Measurements from ENCODE around the gene PDPK1. TPM values are rescaled to one million over a fixed set of nuclear protein-coding genes. Genes with fewer than 3 reads are reported as not detected.
A peak's percentile ranks its signal among the peaks of the same experiment; 100 is the strongest.

PDPK1 gene
- total and polyA plus RNA-seq, 12 donors, result 23.9 to 69.7 (median 41.0) TPM

DNA sequence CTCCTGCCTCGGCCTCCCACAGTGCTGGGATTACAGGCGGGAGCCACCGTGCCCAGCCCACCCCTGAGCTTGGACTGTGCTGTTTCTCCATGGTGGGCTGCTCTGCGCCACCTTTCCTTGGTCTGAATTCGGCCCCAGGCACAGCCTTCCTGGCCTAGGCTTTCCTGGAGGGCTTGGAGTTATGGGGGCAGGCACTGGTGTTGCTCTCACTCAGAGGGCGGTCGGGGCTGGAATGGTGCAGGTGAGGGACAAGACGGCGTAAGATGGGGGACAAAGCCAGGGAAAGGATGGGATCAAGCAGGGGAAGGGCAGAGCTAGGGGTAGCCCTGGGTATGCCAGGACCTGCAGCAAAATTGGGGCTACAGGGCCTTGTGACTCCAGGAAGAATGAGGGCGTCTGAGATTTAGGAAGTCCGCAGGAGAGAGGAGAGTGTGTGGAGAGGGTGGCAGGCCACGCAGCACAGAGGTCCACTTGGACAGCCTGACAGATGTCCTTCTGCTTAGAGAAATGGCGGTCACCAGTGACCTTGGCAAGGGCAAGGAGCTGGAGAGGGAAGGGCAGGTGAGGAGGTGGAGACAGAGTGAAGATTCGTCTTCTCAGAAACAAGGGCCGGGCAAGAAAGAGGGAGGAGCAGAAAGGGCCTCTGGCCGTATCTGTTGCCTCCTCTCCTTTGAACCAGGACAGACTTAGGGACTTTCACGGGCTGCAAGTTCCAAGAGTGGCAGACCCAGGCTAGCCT is 25.7 kb upstream of the PDPK1 start:
- H3K36me3 ChIP-seq (replicated peaks in 1 of 2), result no peaks in the 10 kb centered on the region
- peak overlapping the region in 2 of 5 donors; percentile 99 to 100 for H3K27ac ChIP-seq
- TF ChIP-seq, protein P1, sequence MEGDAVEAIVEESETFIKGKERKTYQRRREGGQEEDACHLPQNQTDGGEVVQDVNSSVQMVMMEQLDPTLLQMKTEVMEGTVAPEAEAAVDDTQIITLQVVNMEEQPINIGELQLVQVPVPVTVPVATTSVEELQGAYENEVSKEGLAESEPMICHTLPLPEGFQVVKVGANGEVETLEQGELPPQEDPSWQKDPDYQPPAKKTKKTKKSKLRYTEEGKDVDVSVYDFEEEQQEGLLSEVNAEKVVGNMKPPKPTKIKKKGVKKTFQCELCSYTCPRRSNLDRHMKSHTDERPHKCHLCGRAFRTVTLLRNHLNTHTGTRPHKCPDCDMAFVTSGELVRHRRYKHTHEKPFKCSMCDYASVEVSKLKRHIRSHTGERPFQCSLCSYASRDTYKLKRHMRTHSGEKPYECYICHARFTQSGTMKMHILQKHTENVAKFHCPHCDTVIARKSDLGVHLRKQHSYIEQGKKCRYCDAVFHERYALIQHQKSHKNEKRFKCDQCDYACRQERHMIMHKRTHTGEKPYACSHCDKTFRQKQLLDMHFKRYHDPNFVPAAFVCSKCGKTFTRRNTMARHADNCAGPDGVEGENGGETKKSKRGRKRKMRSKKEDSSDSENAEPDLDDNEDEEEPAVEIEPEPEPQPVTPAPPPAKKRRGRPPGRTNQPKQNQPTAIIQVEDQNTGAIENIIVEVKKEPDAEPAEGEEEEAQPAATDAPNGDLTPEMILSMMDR (IDR thresholded peaks at IDR 0.05), result no peak
- TF ChIP-seq POLR2A (IDR thresholded peaks at IDR 0.05), result no peak
- peak in 1 of 7 donors; percentile 22 for DNase-seq
- WGBS, 4 donors, result 82 to 90% (median 86%) methylated on average over 13 to 17 of the region's 17 CpGs
- H3K27me3 ChIP-seq, result no peaks in the 10 kb centered on the region
- H3K4me3 ChIP-seq, result no peak overlapping the region
- intact Hi-C loops (cut with DNase I), result no loop called here
- H3K4me1 ChIP-seq (replicated peaks in 1 of 2), result peaks cover 23 to 41% of the 10 kb centered on the region in 2 donors
- no peaks in the 10 kb centered on the region for H3K9me3 ChIP-seq (replicated peaks in 1 of 3)

DNA sequence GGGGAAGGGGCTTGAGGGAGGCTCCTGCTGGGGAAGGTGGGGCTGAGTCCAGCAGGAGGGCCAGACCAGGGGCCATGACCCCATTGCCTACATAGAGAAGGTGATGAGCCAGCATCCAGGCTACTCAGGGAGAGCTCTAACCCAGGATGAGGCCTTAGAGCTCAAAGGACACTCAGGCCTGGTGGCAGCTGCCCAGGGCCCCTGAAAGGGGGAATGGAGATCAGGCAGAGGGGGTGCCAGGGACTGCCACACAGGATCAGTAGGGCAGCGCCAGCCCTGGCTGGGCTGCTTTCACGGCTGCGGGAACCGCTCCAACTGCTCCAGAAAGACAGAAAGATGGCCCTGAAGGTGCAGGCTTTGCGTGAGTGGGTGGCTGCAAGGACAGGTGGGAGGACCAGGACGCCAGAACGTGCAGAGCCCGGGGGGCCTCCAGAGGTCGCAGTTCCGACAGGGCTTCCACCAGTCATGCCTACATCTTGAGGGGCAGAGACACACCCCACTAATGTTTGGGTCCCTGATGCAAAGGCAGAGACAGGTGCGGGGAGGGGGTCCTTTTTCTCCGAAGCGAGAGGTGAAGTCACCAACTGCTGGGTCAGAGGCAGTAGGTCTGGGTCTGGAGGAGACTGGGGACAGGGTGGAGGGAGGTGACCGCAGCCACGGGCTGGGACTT is 25.0 kb upstream of the PDPK1 start:
- 21 to 34% (median 24%) methylated on average over 7 to 15 of the region's 15 CpGs for WGBS, 4 donors
- H3K4me1 ChIP-seq (replicated peaks in 1 of 2), result peaks cover 29 to 46% of the 10 kb centered on the region in 2 donors
- intact Hi-C loops (cut with DNase I), result no loop called here

GRCh38 chr16:2513405-2514332 is 24.2 kb upstream of the PDPK1 start, which contains the start of gene ATP6V0C:
ATP6V0C (plus strand) TSS chr16:2513952; CDS start chr16:2514104, 152 bp downstream.
- no peaks in the 10 kb centered on the region for H3K36me3 ChIP-seq (replicated peaks in 1 of 2)
- peak within 1 kb of the TSS; percentile 86 to 97 (median 92) for H3K4me3 ChIP-seq
- DNase-seq, result peak; percentile 93 to 97 (median 94)
- H3K9me3 ChIP-seq (replicated peaks in 1 of 3), result no peaks in the 10 kb centered on the region
- H3K27ac ChIP-seq, result peak within 1 kb of the TSS; percentile 87 to 100 (median 99)
- peaks cover 37 to 54% of the 10 kb centered on the region in 2 donors for H3K4me1 ChIP-seq (replicated peaks in 1 of 2)
- 1 to 5% (median 2%) methylated on average over 11 to 122 of the region's 122 CpGs for WGBS, 4 donors
- TF ChIP-seq, protein P1 (IDR thresholded peaks at IDR 0.05), result peak in 1 of 6 experiments; percentile 11
- TF ChIP-seq POLR2A (IDR thresholded peaks at IDR 0.05), result peak; percentile 87 to 91
- intact Hi-C loops (cut with DNase I), result no loop called here
- no peaks in the 10 kb centered on the region for H3K27me3 ChIP-seq

More for the DNA sequence above, 25.0 kb upstream of the PDPK1 start:
- TF ChIP-seq POLR2A (IDR thresholded peaks at IDR 0.05), result no peak
- TF ChIP-seq, protein P1 (IDR thresholded peaks at IDR 0.05), result peak in 1 of 6 experiments; percentile 4
- H3K27me3 ChIP-seq, result no peaks in the 10 kb centered on the region
- DNase-seq, result peak in 4 of 7 donors; percentile 53 to 75 (median 58)
- H3K4me3 ChIP-seq, result peak overlapping the region in 2 of 4 donors; percentile 88 to 97
- peak overlapping the region; percentile 9 to 100 (median 99) for H3K27ac ChIP-seq
- H3K36me3 ChIP-seq (replicated peaks in 1 of 2), result no peaks in the 10 kb centered on the region
- H3K9me3 ChIP-seq (replicated peaks in 1 of 3), result no peaks in the 10 kb centered on the region
